HepG2 (cell line): ENCODE results near the gene DUSP9. TPM values are rescaled to one million over a fixed set of nuclear protein-coding genes. Genes with fewer than 3 reads are reported as not detected.

Experiments
- KDM1A ChIP-seq: IDR thresholded peaks from 2 replicates; pipeline ENCODE4 v1.6.1; 2016; ENCODE audit warnings: missing compliant biosample characterization
- NBN ChIP-seq: fragments of 450-650 bp; conservative IDR thresholded peaks from 2 replicates; pipeline ENCODE4 v1.6.1; 2017
- NCOA2 ChIP-seq: sonication (generic); formaldehyde crosslinking; IDR thresholded peaks from 2 replicates; pipeline ENCODE4 v1.8.0; 2022; ENCODE audit warnings: inconsistent platforms
- PLRG1 ChIP-seq: fragments of 450-650 bp; conservative IDR thresholded peaks from 2 replicates; pipeline ENCODE4 v1.6.1; 2016
- REL ChIP-seq: sonication (generic); formaldehyde crosslinking; conservative IDR thresholded peaks from 2 replicates; pipeline ENCODE4 v1.8.0; 2022; ENCODE audit warnings: mild to moderate bottlenecking, missing genetic modification reagents, moderate library complexity
- SIX4 ChIP-seq: sonication (generic); formaldehyde crosslinking; IDR thresholded peaks from 2 replicates; pipeline ENCODE4 v1.4.0; 2020; ENCODE audit warnings: missing genetic modification reagents
- SMYD3 ChIP-seq: sonication (generic); formaldehyde crosslinking; IDR thresholded peaks from 2 replicates; pipeline ENCODE4 v1.8.1; 2023; ENCODE audit warnings: mild to moderate bottlenecking, missing genetic modification reagents
- ZNF260 ChIP-seq: sonication (generic); formaldehyde crosslinking; IDR thresholded peaks from 2 replicates; pipeline ENCODE4 v1.4.0; 2020; ENCODE audit warnings: missing genetic modification reagents, low read depth, mild to moderate bottlenecking, borderline replicate concordance
- ZNF33A ChIP-seq: sonication (generic); formaldehyde crosslinking; IDR thresholded peaks from 2 replicates; pipeline ENCODE4 v1.5.1; 2020; ENCODE audit warnings: missing genetic modification reagents, mild to moderate bottlenecking, moderate library complexity, borderline replicate concordance
- ZNF7 ChIP-seq: IDR thresholded peaks from 2 replicates; pipeline ENCODE4 v1.6.1; 2016; ENCODE audit warnings: missing biosample characterization, missing genetic modification reagents
- ZSCAN21 ChIP-seq: sonication (generic); formaldehyde crosslinking; IDR thresholded peaks from 2 replicates; pipeline ENCODE4 v1.8.0; 2022; ENCODE audit warnings: mild to moderate bottlenecking, missing genetic modification reagents, moderate library complexity, borderline replicate concordance
- polyA plus RNA-seq, 8 experiments: library from polyadenylated mRNA; depleted of rRNA in 3 of 8; stranded (reverse) in 7 of 8; unstranded in 1 of 8; fragments of >200 nt; fragmentation: Illumina TruSeq in 4 of 8; extraction: Trizol in 4 of 8; gene quantifications; 2 replicates each; pipeline versions ENCODE4 v1.2.1 to v1.2.3, GENCODE V29; 2011 to 2016; ENCODE audit warnings: low read depth in 4 of 8, missing spikeins in 1 of 8, mixed read lengths in 1 of 8; ENCODE audit not compliant: insufficient read depth in 1 of 8
- total RNA-seq, 5 experiments: library from RNA; depleted of rRNA; stranded (reverse); fragments of >200 nt; fragmentation: Illumina TruSeq; extraction: Trizol; gene quantifications; 2 replicates each; pipeline ENCODE4 v1.2.3, GENCODE V29; 2016; ENCODE audit warnings: low read depth in 1 of 5
- TF ChIP-seq, protein P1 (sequence below): sonication (generic); formaldehyde crosslinking; IDR thresholded peaks from 2 replicates; pipeline ENCODE4 v1.9.0; 2021; ENCODE audit warnings: mild to moderate bottlenecking, missing genetic modification reagents
- TF ChIP-seq, protein P2 (sequence below): sonication (generic); formaldehyde crosslinking; IDR thresholded peaks from 2 replicates; pipeline ENCODE4 v1.4.0; 2020; ENCODE audit warnings: missing genetic modification reagents, mild to moderate bottlenecking, borderline replicate concordance
- TF ChIP-seq, protein P3 (sequence below): sonication (generic); formaldehyde crosslinking; IDR thresholded peaks from 2 replicates; pipeline ENCODE4 v1.8.1; 2023; ENCODE audit warnings: mild to moderate bottlenecking, missing genetic modification reagents
- TF ChIP-seq, protein P4 (sequence below): fragments of 450-650 bp; IDR thresholded peaks from 2 replicates; pipeline ENCODE4 v1.6.1; 2016
- TF ChIP-seq, protein P5 (sequence below): sonication (generic); formaldehyde crosslinking; IDR thresholded peaks from 2 replicates; pipeline ENCODE4 v1.5.0; 2020; ENCODE audit warnings: mild to moderate bottlenecking, missing genetic modification reagents, moderate library complexity

DUSP9 gene
- total and polyA plus RNA-seq, 2 of the 13 experiments (the other 11 are each of a cell fraction or from before 2014, with no cell fraction given): 235 to 435 TPM

DNA sequence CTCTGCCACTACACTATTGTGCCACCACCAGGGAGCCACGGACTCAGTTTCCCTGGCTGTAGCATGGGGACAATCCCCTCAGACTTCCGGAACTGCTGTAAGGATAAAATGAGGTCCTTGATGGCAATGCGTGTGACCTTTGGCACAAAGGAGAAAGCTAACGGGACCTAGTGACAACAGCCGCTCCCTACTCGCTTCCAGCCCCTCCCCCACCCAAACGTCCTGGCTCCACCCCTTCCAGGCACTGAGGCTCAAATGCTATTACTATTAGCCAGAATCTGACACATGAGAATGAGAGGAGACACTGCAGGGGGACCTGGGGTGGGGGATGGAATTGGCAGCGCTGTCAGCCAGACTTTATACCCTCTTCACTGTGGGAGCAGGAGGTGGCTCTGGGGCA lies 5.4 kb upstream of the DUSP9 start (continued):
- TF ChIP-seq KDM1A (CRISPR knock-in tag): 0 out of 2 replicates have a peak, but pooled peaks have one; percentile 35
- no peak for TF ChIP-seq ZNF7
- TF ChIP-seq, protein P1, sequence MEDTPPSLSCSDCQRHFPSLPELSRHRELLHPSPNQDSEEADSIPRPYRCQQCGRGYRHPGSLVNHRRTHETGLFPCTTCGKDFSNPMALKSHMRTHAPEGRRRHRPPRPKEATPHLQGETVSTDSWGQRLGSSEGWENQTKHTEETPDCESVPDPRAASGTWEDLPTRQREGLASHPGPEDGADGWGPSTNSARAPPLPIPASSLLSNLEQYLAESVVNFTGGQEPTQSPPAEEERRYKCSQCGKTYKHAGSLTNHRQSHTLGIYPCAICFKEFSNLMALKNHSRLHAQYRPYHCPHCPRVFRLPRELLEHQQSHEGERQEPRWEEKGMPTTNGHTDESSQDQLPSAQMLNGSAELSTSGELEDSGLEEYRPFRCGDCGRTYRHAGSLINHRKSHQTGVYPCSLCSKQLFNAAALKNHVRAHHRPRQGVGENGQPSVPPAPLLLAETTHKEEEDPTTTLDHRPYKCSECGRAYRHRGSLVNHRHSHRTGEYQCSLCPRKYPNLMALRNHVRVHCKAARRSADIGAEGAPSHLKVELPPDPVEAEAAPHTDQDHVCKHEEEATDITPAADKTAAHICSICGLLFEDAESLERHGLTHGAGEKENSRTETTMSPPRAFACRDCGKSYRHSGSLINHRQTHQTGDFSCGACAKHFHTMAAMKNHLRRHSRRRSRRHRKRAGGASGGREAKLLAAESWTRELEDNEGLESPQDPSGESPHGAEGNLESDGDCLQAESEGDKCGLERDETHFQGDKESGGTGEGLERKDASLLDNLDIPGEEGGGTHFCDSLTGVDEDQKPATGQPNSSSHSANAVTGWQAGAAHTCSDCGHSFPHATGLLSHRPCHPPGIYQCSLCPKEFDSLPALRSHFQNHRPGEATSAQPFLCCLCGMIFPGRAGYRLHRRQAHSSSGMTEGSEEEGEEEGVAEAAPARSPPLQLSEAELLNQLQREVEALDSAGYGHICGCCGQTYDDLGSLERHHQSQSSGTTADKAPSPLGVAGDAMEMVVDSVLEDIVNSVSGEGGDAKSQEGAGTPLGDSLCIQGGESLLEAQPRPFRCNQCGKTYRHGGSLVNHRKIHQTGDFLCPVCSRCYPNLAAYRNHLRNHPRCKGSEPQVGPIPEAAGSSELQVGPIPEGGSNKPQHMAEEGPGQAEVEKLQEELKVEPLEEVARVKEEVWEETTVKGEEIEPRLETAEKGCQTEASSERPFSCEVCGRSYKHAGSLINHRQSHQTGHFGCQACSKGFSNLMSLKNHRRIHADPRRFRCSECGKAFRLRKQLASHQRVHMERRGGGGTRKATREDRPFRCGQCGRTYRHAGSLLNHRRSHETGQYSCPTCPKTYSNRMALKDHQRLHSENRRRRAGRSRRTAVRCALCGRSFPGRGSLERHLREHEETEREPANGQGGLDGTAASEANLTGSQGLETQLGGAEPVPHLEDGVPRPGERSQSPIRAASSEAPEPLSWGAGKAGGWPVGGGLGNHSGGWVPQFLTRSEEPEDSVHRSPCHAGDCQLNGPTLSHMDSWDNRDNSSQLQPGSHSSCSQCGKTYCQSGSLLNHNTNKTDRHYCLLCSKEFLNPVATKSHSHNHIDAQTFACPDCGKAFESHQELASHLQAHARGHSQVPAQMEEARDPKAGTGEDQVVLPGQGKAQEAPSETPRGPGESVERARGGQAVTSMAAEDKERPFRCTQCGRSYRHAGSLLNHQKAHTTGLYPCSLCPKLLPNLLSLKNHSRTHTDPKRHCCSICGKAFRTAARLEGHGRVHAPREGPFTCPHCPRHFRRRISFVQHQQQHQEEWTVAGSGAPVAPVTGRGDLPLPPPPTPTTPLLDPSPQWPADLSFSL: no peak
- TF ChIP-seq REL (CRISPR knock-in tag): no peak
- no peak for TF ChIP-seq ZNF33A (CRISPR knock-in tag)
- TF ChIP-seq ZNF260 (CRISPR knock-in tag): no peak
- TF ChIP-seq, protein P2, sequence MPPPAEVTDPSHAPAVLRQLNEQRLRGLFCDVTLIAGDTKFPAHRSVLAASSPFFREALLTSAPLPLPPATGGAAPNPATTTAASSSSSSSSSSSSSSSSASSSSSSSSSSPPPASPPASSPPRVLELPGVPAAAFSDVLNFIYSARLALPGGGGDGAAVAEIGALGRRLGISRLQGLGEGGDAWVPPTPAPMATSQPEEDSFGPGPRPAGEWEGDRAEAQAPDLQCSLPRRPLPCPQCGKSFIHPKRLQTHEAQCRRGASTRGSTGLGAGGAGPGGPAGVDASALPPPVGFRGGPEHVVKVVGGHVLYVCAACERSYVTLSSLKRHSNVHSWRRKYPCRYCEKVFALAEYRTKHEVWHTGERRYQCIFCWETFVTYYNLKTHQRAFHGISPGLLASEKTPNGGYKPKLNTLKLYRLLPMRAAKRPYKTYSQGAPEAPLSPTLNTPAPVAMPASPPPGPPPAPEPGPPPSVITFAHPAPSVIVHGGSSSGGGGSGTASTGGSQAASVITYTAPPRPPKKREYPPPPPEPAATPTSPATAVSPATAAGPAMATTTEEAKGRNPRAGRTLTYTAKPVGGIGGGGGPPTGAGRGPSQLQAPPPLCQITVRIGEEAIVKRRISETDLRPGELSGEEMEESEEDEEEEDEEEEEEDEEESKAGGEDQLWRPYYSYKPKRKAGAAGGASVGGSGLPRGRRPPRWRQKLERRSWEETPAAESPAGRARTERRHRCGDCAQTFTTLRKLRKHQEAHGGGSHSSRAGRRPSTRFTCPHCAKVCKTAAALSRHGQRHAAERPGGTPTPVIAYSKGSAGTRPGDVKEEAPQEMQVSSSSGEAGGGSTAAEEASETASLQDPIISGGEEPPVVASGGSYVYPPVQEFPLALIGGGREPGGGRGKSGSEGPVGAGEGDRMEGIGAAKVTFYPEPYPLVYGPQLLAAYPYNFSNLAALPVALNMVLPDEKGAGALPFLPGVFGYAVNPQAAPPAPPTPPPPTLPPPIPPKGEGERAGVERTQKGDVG (CRISPR knock-in tag): no peak
- no peak for TF ChIP-seq ZSCAN21 (CRISPR knock-in tag)
- TF ChIP-seq, protein P3, sequence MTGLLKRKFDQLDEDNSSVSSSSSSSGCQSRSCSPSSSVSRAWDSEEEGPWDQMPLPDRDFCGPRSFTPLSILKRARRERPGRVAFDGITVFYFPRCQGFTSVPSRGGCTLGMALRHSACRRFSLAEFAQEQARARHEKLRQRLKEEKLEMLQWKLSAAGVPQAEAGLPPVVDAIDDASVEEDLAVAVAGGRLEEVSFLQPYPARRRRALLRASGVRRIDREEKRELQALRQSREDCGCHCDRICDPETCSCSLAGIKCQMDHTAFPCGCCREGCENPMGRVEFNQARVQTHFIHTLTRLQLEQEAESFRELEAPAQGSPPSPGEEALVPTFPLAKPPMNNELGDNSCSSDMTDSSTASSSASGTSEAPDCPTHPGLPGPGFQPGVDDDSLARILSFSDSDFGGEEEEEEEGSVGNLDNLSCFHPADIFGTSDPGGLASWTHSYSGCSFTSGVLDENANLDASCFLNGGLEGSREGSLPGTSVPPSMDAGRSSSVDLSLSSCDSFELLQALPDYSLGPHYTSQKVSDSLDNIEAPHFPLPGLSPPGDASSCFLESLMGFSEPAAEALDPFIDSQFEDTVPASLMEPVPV (CRISPR knock-in tag): no peak
- TF ChIP-seq NBN: no peak
- TF ChIP-seq, protein P4, sequence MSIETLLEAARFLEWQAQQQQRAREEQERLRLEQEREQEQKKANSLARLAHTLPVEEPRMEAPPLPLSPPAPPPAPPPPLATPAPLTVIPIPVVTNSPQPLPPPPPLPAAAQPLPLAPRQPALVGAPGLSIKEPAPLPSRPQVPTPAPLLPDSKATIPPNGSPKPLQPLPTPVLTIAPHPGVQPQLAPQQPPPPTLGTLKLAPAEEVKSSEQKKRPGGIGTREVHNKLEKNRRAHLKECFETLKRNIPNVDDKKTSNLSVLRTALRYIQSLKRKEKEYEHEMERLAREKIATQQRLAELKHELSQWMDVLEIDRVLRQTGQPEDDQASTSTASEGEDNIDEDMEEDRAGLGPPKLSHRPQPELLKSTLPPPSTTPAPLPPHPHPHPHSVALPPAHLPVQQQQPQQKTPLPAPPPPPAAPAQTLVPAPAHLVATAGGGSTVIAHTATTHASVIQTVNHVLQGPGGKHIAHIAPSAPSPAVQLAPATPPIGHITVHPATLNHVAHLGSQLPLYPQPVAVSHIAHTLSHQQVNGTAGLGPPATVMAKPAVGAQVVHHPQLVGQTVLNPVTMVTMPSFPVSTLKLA: no peak
- TF ChIP-seq PLRG1: no peak
- TF ChIP-seq, protein P5, sequence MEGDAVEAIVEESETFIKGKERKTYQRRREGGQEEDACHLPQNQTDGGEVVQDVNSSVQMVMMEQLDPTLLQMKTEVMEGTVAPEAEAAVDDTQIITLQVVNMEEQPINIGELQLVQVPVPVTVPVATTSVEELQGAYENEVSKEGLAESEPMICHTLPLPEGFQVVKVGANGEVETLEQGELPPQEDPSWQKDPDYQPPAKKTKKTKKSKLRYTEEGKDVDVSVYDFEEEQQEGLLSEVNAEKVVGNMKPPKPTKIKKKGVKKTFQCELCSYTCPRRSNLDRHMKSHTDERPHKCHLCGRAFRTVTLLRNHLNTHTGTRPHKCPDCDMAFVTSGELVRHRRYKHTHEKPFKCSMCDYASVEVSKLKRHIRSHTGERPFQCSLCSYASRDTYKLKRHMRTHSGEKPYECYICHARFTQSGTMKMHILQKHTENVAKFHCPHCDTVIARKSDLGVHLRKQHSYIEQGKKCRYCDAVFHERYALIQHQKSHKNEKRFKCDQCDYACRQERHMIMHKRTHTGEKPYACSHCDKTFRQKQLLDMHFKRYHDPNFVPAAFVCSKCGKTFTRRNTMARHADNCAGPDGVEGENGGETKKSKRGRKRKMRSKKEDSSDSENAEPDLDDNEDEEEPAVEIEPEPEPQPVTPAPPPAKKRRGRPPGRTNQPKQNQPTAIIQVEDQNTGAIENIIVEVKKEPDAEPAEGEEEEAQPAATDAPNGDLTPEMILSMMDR: no peak
- TF ChIP-seq SIX4 (CRISPR knock-in tag): no peak
- 0 out of 2 replicates have a peak, but pooled peaks have one; percentile 9 for TF ChIP-seq NCOA2
- TF ChIP-seq SMYD3 (CRISPR knock-in tag): no peak
